ENCODE data around the gene IDH1. TPM values are rescaled to one million over a fixed set of nuclear protein-coding genes. Genes with fewer than 3 reads are reported as not detected.

IDH1 gene
- total and polyA plus RNA-seq, 2 donors (not counting 1 experiment from before 2014, with no cell fraction given), result 13.9 to 41.4 TPM

DNA sequence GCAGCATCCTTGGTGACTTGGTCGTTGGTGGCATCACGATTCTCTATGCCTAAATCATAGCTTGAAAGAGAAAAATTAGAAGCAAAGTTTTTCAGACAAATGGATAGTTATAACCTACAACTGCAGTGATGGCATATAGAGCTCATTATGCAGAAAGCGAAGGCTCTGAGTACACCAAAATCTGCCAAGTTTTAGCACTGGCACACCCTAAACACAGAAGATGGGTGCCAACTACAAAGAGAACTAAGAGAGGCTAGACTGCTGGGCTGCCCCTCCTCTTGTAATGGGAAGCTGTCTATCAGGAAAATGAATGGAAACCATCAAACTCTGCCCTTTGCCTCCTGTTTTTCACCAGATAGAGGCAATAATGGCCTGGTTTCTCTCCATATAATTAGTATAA is 6.3 kb downstream of the IDH1 start:
- Mint-ChIP-seq H3K27ac (no peak overlapping the region), H3K9me3 (ENCODE audit: insufficient read depth) (no peaks in the 10 kb centered on the region), H3K4me1 (peaks cover 34% of the 10 kb centered on the region), H3K4me3 (no peak overlapping the region), H3K27me3 (no peaks in the 10 kb centered on the region)
- DNase-seq (no peak), ATAC-seq (ENCODE audit: low read depth) (no peak)
- ChIA-PET CTCF (interaction anchor here (1.3 kb wide), 1 partner anchor 17 kb away, joined by 3 read pairs; no protein-coding TSS in a partner anchor), POLR2A (no interaction called here)
- Histone ChIP-seq H3K27me3 (replicated peaks in 1 of 4; ENCODE audit: control extremely low read depth in 1 of 4, control insufficient read depth in 3 of 4, insufficient read depth in 4 of 4, low read length in 3 of 4) (no peaks in the 10 kb centered on the region), H3K79me2 (ENCODE audit: control insufficient read depth, insufficient read depth, low read length) (peaks cover 24% of the 10 kb centered on the region), H3K4me3 (ENCODE audit: control extremely low read depth in 1 of 5, extremely low read depth in 1 of 5, insufficient read depth in 1 of 5, low read depth in 2 of 5, low read length in 4 of 5) (no peak overlapping the region), H4K20me1 (ENCODE audit: control insufficient read depth, insufficient read depth, low read length, poor library complexity, severe bottlenecking) (no peaks in the 10 kb centered on the region), H3K9me3 (ENCODE audit: control extremely low read depth in 1 of 3, control insufficient read depth in 2 of 3, insufficient read depth in 1 of 3, low read length in 2 of 3) (no peaks in the 10 kb centered on the region), H3K4me2 (replicated peaks; ENCODE audit: low read depth, low read length, poor library complexity, severe bottlenecking) (no peak overlapping the region), H3K27ac (ENCODE audit: low read length in 2 of 2) (no peak overlapping the region), H3K9ac (ENCODE audit: low read length) (no peak overlapping the region), H3K36me3 (replicated peaks in 1 of 2; ENCODE audit: control extremely low read depth in 1 of 2, control insufficient read depth in 1 of 2, extremely low read depth in 1 of 2, insufficient read depth in 2 of 2, low read length in 1 of 2) (peaks cover 15 to 61% of the 10 kb centered on the region in 2 experiments), H3K4me1 (ENCODE audit: control insufficient read depth in 2 of 2, insufficient read depth in 2 of 2, low read length in 2 of 2) (peaks cover 18 to 33% of the 10 kb centered on the region in 2 donors), H2AFZ (ENCODE audit: insufficient read depth, low read depth, low read length, poor library complexity, severe bottlenecking) (no peak overlapping the region)
- intact Hi-C loops (cut with micrococcal nuclease), result no loop called here
- TF ChIP-seq, protein P1, sequence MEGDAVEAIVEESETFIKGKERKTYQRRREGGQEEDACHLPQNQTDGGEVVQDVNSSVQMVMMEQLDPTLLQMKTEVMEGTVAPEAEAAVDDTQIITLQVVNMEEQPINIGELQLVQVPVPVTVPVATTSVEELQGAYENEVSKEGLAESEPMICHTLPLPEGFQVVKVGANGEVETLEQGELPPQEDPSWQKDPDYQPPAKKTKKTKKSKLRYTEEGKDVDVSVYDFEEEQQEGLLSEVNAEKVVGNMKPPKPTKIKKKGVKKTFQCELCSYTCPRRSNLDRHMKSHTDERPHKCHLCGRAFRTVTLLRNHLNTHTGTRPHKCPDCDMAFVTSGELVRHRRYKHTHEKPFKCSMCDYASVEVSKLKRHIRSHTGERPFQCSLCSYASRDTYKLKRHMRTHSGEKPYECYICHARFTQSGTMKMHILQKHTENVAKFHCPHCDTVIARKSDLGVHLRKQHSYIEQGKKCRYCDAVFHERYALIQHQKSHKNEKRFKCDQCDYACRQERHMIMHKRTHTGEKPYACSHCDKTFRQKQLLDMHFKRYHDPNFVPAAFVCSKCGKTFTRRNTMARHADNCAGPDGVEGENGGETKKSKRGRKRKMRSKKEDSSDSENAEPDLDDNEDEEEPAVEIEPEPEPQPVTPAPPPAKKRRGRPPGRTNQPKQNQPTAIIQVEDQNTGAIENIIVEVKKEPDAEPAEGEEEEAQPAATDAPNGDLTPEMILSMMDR (IDR thresholded peaks at IDR 0.05), result no peak
- TF ChIP-seq EZH2 (IDR thresholded peaks at IDR 0.05; ENCODE audit: borderline replicate concordance, insufficient read depth, low read depth, low read length, poor library complexity, severe bottlenecking), result no peak
- WGBS (ENCODE audit: insufficient coverage), result 100% methylated on average over 1 of the region's 3 CpGs

DNA sequence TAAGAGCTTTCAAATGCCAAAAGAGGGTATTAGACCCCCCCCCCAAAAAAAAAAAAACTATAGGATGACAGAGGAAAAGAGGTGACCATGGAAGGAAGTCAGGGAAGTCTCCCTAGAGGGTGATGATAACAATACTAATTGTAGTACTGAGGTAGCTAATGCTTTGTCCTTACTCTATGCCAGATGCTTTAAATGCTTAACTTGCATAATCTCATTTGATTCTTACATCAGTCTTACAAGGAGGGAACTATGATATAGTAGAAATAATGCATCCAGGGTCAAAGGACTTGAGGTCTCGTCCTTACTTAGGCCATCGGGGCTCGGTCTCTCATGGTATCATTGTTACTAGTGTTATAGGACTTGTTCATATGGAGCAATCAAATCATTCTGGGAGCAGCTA is 9.1 kb downstream of the IDH1 start:
- WGBS (ENCODE audit: insufficient coverage), result 100% methylated on average over 3 of the region's 3 CpGs
- intact Hi-C loops (cut with micrococcal nuclease), result no loop called here

More for the DNA sequence above, 9.1 kb downstream of the IDH1 start:
- H3K27me3 Mint-ChIP-seq, result no peaks in the 10 kb centered on the region
- no peak overlapping the region for H3K27ac Mint-ChIP-seq
- Histone ChIP-seq H2AFZ (ENCODE audit: insufficient read depth, low read depth, low read length, poor library complexity, severe bottlenecking) (no peak overlapping the region), H3K27ac (ENCODE audit: low read length in 2 of 2) (no peak overlapping the region), H3K9ac (ENCODE audit: low read length) (no peak overlapping the region), H3K9me3 (ENCODE audit: control extremely low read depth in 1 of 3, control insufficient read depth in 2 of 3, insufficient read depth in 1 of 3, low read length in 2 of 3) (no peaks in the 10 kb centered on the region), H3K4me1 (ENCODE audit: control insufficient read depth in 2 of 2, insufficient read depth in 2 of 2, low read length in 2 of 2) (peaks cover 4 to 8% of the 10 kb centered on the region in 2 donors), H3K27me3 (replicated peaks in 1 of 4; ENCODE audit: control extremely low read depth in 1 of 4, control insufficient read depth in 3 of 4, insufficient read depth in 4 of 4, low read length in 3 of 4) (no peaks in the 10 kb centered on the region), H4K20me1 (ENCODE audit: control insufficient read depth, insufficient read depth, low read length, poor library complexity, severe bottlenecking) (no peaks in the 10 kb centered on the region), H3K4me3 (ENCODE audit: control extremely low read depth in 1 of 5, extremely low read depth in 1 of 5, insufficient read depth in 1 of 5, low read depth in 2 of 5, low read length in 4 of 5) (no peak overlapping the region), H3K79me2 (ENCODE audit: control insufficient read depth, insufficient read depth, low read length) (peaks cover 4% of the 10 kb centered on the region), H3K4me2 (replicated peaks; ENCODE audit: low read depth, low read length, poor library complexity, severe bottlenecking) (no peak overlapping the region), H3K36me3 (replicated peaks in 1 of 2; ENCODE audit: control extremely low read depth in 1 of 2, control insufficient read depth in 1 of 2, extremely low read depth in 1 of 2, insufficient read depth in 2 of 2, low read length in 1 of 2) (peaks cover 19 to 73% of the 10 kb centered on the region in 2 experiments)
- peaks cover 10% of the 10 kb centered on the region for H3K4me1 Mint-ChIP-seq
- CTCF ChIA-PET, result interaction anchor here (1.3 kb wide), 1 partner anchor 9 kb away, joined by 3 read pairs; the partner anchor contains the start of gene IDH1
- no peaks in the 10 kb centered on the region for H3K9me3 Mint-ChIP-seq (ENCODE audit: insufficient read depth)
- no peak overlapping the region for H3K4me3 Mint-ChIP-seq
- ATAC-seq (ENCODE audit: low read depth) (no peak), DNase-seq (no peak)
- POLR2A ChIA-PET, result no interaction called here
- no peak for TF ChIP-seq EZH2 (IDR thresholded peaks at IDR 0.05; ENCODE audit: borderline replicate concordance, insufficient read depth, low read depth, low read length, poor library complexity, severe bottlenecking)
- TF ChIP-seq, protein P1 (IDR thresholded peaks at IDR 0.05), result no peak

All from B cell (primary cell).